C1 segment of cervical spinal cord (tissue), 14 donors: ENCODE results near the gene DSCAM.
"Not testable (repeated sequence)": the region's sequence is repeated elsewhere in the genome, so short reads cannot be mapped to it uniquely, and the experiment has no call there.

ENCODE experiments used
- DNase-seq, 14 donors: peaks; one replicate each; lab custom pipeline; 2025; lab: John Stamatoyannopoulos, UW

DSCAM gene, protein sequence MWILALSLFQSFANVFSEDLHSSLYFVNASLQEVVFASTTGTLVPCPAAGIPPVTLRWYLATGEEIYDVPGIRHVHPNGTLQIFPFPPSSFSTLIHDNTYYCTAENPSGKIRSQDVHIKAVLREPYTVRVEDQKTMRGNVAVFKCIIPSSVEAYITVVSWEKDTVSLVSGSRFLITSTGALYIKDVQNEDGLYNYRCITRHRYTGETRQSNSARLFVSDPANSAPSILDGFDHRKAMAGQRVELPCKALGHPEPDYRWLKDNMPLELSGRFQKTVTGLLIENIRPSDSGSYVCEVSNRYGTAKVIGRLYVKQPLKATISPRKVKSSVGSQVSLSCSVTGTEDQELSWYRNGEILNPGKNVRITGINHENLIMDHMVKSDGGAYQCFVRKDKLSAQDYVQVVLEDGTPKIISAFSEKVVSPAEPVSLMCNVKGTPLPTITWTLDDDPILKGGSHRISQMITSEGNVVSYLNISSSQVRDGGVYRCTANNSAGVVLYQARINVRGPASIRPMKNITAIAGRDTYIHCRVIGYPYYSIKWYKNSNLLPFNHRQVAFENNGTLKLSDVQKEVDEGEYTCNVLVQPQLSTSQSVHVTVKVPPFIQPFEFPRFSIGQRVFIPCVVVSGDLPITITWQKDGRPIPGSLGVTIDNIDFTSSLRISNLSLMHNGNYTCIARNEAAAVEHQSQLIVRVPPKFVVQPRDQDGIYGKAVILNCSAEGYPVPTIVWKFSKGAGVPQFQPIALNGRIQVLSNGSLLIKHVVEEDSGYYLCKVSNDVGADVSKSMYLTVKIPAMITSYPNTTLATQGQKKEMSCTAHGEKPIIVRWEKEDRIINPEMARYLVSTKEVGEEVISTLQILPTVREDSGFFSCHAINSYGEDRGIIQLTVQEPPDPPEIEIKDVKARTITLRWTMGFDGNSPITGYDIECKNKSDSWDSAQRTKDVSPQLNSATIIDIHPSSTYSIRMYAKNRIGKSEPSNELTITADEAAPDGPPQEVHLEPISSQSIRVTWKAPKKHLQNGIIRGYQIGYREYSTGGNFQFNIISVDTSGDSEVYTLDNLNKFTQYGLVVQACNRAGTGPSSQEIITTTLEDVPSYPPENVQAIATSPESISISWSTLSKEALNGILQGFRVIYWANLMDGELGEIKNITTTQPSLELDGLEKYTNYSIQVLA (N-terminal part only)

DNA sequence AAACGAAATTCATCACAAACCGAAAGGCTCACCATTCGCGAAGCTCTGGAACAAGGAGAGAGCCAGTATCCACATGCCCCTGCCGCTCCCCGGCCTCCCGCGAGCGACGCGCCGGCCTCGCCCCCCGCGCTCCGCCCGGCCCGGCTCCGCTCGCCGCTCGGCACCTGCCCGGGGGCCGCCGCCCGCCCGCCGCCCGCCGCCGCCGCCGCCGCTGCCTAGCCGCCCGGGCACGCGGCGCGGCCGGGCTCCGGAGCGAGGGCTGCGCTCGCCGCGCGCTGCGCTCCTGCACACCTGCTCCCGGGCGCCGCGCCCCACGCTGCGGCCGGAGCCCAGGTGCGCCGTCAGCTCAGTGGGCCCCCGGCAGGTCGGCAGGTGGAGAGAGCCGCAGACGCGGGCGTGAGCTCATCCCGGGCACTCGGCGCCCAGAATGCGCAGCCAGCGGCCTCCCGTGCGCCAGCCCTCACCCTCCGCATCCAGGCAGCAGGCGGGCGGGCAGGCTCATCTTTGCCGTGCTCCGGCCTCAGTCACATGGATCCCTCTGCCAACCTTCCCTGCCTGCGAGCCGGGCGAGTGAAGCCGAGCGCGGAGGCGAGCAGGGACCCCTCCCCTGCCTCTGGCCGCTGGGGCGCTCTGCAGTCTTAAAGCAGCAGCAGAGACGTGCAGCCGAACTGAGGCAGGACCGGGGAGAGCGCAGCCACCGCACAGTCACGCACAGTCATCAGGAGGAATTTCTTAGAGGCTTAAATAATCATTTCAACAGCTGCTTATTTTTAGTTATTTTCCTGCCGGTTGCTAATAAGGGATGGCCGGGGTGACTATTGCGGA, at the start of gene DSCAM:
Gene DSCAM (minus strand): TSS at position 572 of the 825 bp plus-strand sequence. CDS start 497 bp downstream, at position 75.
- DNase-seq = peak in 2 of 14 donors; percentile 16 to 48

DNA sequence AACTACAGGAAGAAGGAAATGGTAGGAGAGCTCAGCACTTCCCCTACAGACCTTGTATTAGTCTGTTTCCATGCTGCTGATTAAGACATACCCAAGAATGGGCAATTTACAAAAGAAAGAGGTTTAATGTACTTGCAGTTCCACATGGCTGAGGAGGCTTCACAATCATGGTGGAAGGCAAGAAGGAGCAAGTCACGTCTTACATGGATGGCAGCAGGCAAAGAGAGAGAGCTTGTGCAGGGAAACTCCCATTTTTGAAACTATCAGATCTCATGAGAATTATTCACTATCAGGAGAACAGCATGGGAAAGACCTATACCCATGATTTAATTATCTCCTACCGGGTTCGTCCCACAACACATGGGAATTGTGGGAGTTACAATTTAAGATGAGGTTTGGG, 48.7 kb upstream of the DSCAM start:
- not testable (repeated sequence) for DNase-seq

DNA sequence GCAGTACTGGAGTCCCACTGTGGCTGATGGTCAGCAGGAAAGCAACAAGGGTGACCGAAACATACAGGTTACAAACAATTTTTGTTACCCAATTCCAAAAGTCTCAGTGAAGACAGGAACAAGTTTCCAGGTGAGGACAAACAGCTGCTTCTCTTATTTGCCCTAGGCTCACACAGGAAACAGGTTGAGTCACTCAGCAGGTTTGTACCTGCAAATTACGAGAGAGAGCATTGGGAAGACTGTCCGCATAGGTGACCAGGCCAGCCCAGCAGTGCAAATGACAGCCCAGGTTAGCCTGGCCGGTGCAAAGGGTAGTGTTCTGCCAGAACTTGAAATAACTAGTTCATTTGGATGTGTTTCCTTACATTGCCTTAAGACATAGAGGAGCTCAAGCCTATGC, 40.0 kb upstream of the DSCAM start:
- DNase-seq = no peak

DNA sequence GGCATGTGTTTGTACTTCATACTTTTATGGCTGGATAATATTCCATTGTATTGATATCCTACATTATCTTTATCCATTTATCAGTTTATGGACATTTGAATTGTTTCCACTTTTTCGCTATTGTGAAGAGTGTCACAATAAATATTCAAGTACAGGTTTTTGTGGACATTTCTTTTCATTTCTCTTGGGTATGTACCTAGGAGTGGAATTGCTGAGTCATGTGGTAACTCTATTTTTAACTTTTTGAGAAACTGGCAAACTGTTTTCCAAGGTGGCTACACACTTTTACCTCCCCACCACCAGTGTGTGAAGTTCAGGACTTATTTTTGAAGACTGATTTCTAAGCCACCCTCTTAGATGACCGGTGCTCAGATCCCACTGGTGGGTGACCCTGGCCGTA, 39.0 kb upstream of the DSCAM start:
- no peak for DNase-seq

DNA sequence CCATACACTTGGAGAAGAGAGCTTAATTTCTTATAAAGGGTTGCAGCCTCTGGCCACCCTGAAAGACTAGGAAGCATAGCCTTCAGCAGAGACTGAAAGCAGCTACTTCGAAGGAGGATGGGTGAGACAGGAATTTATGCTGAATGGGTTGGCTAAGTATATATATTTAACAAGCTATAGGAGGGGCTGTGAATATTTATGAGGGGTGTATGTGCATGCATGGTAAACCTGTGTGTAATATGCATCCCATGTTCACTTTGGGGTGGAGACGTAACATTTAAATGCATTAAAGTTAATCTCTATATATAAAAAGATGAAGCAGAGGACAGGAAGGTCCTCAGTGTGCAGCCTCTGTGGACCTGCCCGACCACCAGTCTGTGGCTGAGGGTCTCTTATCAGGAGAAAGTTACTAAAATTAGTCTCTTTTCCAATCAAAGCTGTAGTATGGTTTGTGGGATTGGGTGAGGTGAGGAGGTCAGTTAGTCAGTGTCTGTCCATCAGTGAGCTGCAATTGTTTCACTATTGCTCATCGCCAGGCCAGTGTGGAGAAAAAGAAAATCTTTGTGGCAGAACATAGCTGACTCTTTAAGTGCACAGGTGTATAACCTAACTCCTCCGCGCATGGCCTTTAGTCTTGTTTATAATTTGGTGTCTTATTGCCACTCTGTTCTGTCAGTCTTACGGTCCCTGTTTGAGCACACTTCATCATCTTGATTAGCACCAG, 35.4 kb upstream of the DSCAM start:
- DNase-seq = no peak

DNA sequence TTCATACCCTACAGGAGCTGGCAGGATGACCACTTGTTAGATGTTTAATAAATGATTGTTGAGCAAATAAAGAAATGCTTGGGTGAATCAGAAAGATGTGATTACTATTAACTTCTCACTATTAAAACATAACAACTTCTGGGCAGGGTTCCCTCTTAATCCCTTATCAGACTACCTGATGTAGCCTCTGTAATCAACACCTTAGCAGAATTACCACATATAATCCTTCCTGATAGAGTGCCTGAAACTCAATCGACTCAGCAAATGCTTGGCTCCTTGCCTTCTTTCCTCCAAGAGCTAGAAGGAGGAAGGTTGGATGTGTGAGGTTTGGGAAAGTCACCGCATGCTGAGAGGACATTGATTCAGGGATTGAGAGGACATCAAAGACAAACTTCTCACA, 34.8 kb upstream of the DSCAM start:
- no peak for DNase-seq

DNA sequence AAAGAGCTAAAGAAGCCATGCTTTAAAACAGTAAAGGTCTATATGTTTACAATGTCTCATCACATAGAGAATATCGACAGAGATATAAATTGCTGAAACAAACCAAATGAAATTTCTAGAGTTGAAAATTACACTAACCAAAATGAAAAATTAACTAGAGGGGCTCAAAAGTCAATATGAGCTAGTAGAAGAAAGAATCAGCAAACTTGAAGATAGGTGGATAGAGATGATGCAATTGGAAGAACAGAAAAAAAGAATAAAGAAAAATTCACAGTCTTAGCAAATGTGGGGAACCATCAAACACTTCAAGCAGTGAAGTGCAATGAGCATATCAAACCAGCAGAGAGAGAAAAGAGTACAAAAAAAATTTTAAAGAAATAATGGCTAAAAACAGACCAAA, 24.1 kb upstream of the DSCAM start:
- no peak for DNase-seq

DNA sequence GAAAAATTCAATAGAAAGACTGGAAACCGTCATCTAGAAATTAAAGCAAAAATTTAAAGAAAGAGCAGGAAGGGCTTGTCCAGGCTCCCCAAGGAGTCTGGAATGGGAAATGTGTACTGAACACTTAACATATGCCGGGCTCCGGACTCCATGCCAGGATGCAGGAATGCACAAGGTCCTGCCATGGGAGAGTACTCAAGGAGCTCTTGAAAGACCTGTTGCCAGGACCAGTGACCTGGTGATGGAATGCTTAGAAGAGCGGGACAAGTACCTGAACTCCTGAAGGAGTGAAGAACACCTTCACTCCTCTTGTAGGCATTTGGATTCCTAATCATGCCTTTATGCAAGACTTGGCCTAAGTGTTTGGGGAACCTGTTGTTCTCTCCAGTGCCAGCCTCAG, 16.9 kb upstream of the DSCAM start:
- no peak for DNase-seq

DNA sequence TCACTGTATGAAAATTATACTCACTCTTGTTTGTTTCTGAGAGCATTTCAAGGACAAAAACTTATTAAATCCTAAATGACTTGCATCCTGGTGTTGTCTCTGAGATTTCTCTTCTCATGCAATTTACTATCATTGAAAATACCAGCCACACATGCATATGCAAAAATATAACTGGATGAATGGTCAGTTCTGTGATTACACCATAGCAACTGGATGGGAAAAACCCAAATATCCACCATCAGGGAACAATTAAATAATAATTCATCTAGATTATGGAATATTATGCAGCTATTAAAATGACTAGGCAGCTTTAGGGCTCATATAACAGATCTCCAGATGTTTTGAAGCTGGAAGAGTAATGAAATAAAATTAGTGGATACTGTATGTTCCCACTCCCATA, 11.6 kb upstream of the DSCAM start:
- DNase-seq = no peak

DNA sequence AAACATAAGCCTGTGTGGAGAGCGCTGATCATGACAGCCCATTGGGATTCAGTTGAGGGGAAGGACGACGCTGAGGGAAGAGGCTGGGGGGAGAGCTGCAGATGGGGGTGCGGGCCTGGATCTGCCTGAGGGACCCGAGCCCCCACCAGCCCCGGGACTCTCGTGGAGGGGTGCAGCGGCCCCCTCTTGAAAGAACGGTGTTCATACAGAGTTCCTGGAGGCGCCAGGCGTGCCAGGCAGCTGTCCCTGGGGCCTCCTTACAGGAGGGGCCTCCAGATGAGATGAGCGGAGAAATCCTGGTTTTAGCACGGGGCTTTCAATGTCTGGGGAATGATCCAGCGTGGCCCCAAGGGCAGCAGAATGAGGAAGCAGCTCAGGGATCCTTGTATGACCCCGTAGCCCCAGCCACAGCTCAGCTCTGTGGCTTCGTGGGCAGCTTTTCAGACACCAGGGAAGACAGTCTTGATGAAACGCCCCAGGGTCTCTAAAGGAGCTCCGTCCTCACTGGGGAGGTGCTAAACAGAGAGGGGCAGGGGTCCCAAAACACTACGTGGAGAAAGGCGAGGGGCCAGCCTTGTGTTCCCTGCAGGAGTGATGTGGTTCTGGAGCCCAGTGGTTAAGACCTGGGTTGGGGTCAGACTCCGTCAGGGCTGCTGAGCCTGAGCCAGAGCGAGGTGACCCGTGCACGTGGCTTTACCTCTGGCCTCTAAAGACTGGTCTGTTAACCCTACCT, 7.2 kb upstream of the DSCAM start:
- peak in 2 of 14 donors; percentile 15 to 33 for DNase-seq

DNA sequence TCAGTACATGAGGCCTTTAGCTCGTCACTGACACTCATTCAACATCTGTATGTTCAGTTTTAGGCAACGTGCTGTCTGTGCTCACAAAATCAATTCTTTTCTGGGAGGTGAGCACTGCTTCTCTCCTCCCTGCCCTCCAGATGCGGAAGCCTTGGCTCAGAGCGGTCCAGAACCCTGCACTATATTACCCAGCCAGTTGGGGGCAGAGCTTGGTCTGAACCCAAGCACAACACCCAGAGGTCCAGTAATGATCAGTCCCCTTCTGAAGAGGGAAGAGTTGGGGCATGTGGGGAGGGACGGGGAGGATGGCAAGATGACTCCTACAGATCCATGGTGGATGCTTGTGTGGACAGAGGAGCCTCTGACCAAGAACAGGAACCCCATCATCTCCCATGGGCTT, 5.6 kb upstream of the DSCAM start:
- no peak for DNase-seq

DNA sequence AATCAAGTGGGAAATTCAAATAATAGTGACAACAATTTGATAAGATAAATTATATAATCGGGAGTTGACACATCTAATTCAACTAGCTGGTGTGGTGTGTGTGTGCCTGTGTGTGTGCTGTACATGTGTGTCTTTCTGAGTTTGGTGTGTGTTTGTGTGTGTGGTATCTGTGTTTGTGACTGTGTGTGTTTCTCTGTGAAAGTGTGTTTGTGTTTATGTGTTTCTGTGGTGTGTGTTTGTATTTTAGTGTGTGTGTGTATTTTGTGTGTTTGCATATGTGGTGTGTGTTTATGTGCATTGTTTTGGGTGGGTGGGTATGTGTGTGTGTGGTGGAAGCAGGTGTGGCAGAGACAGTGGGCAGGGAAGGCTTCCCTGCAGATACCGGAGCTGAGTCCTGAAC, 4.8 kb upstream of the DSCAM start:
- no peak for DNase-seq

DNA sequence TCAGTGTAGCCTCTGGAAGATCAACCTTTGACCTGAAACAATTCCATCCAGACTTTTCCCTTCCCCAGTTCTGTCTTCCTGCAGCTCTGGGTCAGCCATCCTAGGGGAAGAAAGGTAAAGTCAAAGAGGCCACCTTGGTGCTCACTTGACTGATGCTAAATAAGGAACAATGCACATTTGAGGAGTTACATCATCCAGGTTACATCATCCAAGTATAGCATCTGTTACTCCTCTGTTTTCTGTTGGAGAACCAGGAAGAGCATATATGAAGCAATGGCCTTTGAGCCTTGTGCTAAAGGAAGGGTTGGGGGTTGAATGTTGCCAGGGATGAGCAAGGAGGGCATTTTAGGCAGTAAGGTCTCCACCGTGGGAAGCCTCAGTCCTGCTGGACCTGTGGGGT, 3.1 kb upstream of the DSCAM start:
- DNase-seq = no peak

DNA sequence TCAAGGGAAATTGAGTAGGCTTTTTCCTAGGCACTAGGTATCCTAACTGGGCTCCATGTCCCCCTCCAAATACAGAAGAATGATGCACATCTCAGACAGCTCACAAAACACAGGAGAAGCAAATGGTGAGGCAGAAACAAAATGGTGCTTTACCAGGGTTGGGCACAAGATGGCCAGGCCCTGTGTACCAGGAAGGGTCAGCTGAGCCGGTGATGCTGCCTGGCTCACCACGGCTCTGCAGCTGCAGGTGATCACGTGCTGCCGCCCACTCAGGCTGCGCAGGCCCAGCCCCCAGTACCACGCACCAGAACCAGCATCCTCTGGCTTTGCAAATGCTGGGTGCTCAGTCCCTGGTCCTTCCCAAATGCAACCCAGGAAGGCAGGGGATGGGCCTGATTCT, 993 bp upstream of the DSCAM start:
- DNase-seq = peak in 1 of 14 donors; percentile 24

DNA sequence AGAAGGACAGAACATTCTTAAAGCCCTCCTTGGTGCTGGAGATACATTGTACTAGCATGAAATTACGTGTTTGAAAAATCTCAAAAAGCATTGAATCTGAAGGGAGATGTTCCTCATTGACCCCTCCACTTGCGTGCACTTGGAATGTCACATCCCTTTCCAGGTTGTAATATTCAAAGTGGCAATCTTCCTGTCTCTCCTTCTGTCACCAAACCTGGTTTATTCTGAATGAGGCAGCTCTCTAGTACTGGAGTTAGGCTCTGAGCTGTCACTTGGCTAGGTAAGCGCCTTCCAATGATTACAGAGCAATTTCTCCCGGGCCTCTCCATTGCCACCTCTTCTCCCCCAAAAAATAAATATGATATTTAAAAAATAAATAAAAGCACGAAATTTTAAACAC, 855 bp downstream of the DSCAM start:
- no peak for DNase-seq

DNA sequence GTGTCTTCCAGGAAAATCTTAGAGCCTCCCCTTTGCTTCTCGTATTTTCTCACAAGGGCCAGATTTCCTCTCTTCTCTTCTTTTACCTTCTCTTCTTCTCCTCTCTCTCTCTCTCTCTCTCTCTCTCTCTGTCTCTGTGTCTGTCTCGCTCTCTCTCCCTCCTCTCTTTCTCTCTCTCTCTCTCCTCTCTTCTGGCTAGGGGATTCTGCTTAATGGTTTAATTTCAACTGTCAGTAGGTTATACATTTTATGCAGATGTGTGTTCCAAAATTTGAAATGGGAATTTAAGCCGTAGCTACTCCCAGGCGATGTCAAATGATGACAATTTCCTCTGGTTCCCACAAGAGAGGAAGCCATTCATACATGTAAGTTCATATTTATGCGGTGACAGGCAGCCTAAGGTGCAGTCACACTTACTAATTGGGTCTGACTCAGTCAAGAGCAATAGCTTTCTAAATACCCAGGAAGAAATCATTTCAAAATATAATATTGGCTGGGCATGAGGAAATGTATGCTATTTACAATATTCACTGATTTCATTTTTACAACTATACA, 1.4 kb downstream of the DSCAM start:
- DNase-seq = no peak

DNA sequence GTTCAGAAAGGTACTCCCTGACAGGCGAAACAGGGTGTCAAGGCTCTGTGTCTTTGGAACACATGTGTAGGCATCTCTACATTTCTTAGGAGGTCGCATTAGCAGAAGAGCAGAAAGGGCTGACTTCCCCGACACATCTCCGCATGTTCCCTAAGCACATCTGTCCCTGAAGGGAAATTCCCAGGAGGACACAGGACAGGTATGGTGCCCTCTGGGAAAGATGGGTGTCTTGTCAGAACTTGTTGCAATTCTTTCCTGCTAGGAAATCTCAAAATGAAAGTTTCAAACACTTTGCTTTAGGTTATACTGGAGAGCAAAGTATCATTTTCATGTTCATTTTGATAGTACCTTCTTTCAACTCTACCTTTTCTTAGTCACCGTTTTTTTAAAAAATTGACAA, 2.0 kb downstream of the DSCAM start:
- no peak for DNase-seq

DNA sequence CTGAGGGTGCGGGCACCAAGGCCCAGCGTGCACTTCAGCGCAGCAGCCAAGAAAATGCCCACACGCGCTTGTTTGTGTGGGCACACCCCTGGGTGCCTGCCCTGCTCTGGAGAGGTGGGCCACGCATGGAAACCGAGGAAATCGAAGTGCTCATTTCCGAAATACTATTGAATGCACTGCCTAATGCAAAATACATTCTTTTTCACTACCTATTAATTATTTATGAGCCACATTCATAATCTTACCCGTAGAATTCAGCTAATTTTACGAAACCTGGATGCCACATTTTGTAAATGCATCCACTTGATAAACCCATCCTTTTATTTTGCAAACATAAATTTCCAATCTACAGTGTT, 4.8 kb downstream of the DSCAM start:
- DNase-seq = no peak

DNA sequence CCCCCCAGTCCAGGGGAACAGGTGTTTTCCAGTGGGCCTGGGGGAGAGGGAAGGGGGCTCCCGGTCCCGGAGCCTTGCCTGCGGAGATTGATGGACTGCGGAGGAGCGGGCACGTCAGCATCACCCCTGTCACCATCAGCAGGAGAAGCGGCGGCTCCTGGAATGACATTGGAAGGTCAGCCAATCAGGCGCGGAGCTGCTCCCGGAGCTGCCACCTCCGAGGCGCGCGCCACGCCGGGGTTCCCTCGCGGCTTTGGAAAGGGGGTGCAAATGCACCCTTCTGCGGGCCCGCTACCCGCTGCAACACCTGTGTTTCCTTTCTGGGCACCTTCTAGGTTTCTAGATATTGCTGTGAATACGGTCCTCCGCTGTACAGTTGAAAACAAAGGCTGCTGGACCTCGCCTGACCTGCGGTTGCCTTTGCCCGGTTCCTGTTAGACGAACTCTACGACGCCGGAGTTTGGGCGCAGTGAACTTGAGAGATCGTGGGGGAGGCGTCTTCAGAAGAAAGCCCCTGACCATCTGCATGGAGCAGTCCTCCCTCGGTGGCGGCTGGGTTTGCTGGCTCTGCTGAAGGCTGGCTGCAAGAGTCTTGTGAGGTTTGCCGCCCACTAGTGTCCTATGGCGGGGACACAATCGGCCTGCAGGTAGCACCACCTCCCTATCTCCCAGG, 5.3 kb downstream of the DSCAM start:
- peak in 12 of 14 donors; percentile 21 to 84 (median 53) for DNase-seq
